Tibial nerve (tissue), 4 donors: ENCODE measurements around the gene CLEC7A. TPM values are rescaled to one million over a fixed set of nuclear protein-coding genes. Genes with fewer than 3 reads are reported as not detected.

Experiments used
- DNase-seq, 2 donors: peaks; one replicate each; pipeline ENCODE4 v3.0.0-alpha.2; 2019; ENCODE audit warnings: low spot score in 2 of 2
- H3K27ac ChIP-seq, 4 donors: fragments of 200-600 bp; sonication (generic) in 3 of 4; one replicate each; pipeline ENCODE4 v1.5.1; 2017 to 2019; ENCODE audit warnings: mild to moderate bottlenecking in 1 of 4
- H3K27me3 ChIP-seq, 2 donors: fragments of 200-600 bp; sonication (generic) in 1 of 2; one replicate each; pipeline versions ENCODE4 v1.5.1 to v1.6.0; 2017 to 2019
- H3K36me3 ChIP-seq, 3 donors: fragments of 200-600 bp; sonication (generic); one replicate each; pipeline ENCODE4 v1.5.1; 2018 to 2019
- H3K4me1 ChIP-seq, 4 donors: fragments of 200-600 bp; sonication (generic) in 3 of 4; one replicate each; pipeline ENCODE4 v1.5.1; 2017 to 2019
- H3K4me3 ChIP-seq, 4 donors: fragments of 200-600 bp; sonication (generic) in 3 of 4; one replicate each; pipeline ENCODE4 v1.5.1; 2017 to 2019; ENCODE audit warnings: mild to moderate bottlenecking in 1 of 4, moderate library complexity in 1 of 4
- H3K9me3 ChIP-seq, 4 donors: fragments of 200-600 bp; sonication (generic) in 3 of 4; one replicate each; pipeline ENCODE4 v1.5.1; 2017 to 2019
- EP300 ChIP-seq, 2 donors: sonication (generic); formaldehyde crosslinking; IDR thresholded peaks; one replicate each; pipeline ENCODE4 v1.6.1; 2017; ENCODE audit warnings: antibody characterized with exemption in 2 of 2, mild to moderate bottlenecking in 1 of 2
- POLR2A ChIP-seq, 2 donors: fragments of 450-650 bp; IDR thresholded peaks; one replicate each; pipeline ENCODE4 v1.6.1; 2017; ENCODE audit warnings: antibody characterized with exemption in 2 of 2, mild to moderate bottlenecking in 2 of 2, moderate library complexity in 2 of 2
- WGBS, 2 donors: methylation state at CpG; one replicate each; pipeline ENCODE4 v1.1.5; 2018; 5-methylcytosine and 5-hydroxymethylcytosine counted together
- total RNA-seq, 4 donors: library from RNA; depleted of rRNA; stranded (reverse); fragments of >200 nt; gene quantifications; one replicate each; pipeline ENCODE4 v1.1.0, GENCODE V29; 2016
- TF ChIP-seq, protein P1 (sequence below), 5 experiments: fragments of 200-600 bp in 3 of 5; fragments of 450-650 bp in 2 of 5; sonication (generic) in 3 of 5; IDR thresholded peaks; one replicate each; pipeline ENCODE4 v1.5.1; 2016 to 2019; ENCODE audit warnings: antibody characterized with exemption in 5 of 5, mild to moderate bottlenecking in 3 of 5, moderate library complexity in 2 of 5

The CLEC7A gene
- total RNA-seq, 4 donors from 2014 or later, result 4.0 to 13.5 (median 7.9) TPM

DNA sequence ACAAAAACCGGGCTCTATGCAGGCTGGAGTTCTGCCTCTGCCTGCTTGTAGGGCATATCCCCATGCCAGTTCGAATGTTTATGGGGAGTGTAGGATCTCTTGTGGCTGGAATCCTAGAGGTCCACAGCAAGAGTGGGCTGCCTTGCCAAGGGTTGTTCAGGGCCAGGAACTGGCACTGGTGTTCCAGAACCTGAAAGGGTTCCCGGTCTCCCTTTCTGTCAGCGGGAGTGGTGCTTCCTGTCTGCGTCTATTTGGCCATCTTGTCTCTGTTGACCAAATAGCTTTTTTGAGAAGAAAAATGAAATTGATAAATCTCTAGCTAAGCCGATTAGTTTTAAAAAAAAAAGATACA lies 24.1 kb upstream of the CLEC7A start:
- Histone ChIP-seq H3K36me3 (no peaks in the 10 kb centered on the region), H3K4me3 (peak overlapping the region; percentile 27 to 74 (median 51)), H3K9me3 (no peaks in the 10 kb centered on the region), H3K4me1 (peaks cover 0 to 6% (median 3%) of the 10 kb centered on the region in 4 donors), H3K27me3 (no peaks in the 10 kb centered on the region), H3K27ac (peak overlapping the region in 3 of 4 donors; percentile 76 to 90 (median 85))
- TF ChIP-seq EP300 (IDR thresholded peaks at IDR 0.05) (no peak), POLR2A (IDR thresholded peaks at IDR 0.05) (no peak)
- TF ChIP-seq, protein P1, sequence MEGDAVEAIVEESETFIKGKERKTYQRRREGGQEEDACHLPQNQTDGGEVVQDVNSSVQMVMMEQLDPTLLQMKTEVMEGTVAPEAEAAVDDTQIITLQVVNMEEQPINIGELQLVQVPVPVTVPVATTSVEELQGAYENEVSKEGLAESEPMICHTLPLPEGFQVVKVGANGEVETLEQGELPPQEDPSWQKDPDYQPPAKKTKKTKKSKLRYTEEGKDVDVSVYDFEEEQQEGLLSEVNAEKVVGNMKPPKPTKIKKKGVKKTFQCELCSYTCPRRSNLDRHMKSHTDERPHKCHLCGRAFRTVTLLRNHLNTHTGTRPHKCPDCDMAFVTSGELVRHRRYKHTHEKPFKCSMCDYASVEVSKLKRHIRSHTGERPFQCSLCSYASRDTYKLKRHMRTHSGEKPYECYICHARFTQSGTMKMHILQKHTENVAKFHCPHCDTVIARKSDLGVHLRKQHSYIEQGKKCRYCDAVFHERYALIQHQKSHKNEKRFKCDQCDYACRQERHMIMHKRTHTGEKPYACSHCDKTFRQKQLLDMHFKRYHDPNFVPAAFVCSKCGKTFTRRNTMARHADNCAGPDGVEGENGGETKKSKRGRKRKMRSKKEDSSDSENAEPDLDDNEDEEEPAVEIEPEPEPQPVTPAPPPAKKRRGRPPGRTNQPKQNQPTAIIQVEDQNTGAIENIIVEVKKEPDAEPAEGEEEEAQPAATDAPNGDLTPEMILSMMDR (IDR thresholded peaks at IDR 0.05), result no peak
- 63 to 74% methylated on average over 6 of the region's 6 CpGs for WGBS, 2 donors
- no peak for DNase-seq

DNA sequence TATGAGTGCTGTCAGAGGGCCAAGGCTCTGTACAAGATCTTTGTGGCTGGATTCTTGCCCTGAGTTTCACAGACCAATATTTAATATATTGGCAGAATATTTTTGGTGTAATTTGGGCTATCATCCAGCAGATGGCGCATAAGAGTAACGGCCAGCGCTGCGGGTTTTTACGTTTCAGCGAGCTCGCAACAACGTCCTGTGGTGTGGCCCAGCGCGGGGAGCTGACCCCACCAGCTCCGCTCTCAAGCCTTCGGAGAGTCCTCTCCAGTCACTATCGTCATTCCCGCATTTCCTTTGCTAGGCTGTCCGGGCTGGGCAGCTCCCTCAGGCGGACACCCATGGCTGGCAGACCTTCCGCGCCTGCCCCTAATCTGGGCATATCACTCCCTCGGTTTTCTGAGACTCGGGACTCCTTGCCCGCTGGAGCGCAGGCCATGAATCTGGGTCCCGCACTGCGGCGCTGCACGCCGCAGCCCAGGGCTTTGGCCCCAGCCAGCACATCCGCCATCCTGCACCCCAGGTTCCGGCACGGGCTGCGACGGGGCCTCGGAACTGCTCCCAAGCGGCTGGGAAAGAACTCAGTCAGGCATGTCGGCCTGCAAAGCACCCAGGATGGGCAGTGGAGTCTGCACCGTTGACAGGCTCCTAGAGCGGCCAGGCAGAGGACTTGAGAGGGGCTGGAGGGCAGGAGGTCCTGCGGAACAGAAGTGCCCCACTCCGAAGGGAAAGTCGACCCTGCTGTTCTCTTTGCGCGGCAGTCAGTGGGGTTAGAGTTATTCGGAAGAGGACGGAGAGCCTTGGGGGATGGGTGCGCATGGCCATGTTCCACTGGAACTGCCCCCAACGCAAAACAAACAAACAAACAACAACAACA lies 23.5 kb upstream of the CLEC7A start:
- H3K27ac ChIP-seq, result peak overlapping the region in 3 of 4 donors; percentile 76 to 90 (median 85)
- peaks cover 0 to 6% (median 3%) of the 10 kb centered on the region in 4 donors for H3K4me1 ChIP-seq
- WGBS, 2 donors, result 4% methylated on average over 37 to 46 of the region's 46 CpGs
- no peaks in the 10 kb centered on the region for H3K27me3 ChIP-seq
- DNase-seq, result peak; percentile 38 to 67
- peak overlapping the region; percentile 27 to 74 (median 51) for H3K4me3 ChIP-seq
- H3K9me3 ChIP-seq, result no peaks in the 10 kb centered on the region
- no peaks in the 10 kb centered on the region for H3K36me3 ChIP-seq
- TF ChIP-seq EP300 (IDR thresholded peaks at IDR 0.05) (peak in 1 of 2 donors; percentile 68), POLR2A (IDR thresholded peaks at IDR 0.05) (peak in 1 of 2 donors; percentile 43)
- TF ChIP-seq, protein P1 (IDR thresholded peaks at IDR 0.05), result peak; percentile 78 to 87 (median 82)

- Histone ChIP-seq H3K4me3 (no peak overlapping the region), H3K4me1 (peaks cover 0 to 6% (median 3%) of the 10 kb centered on the region in 4 donors), H3K27ac (no peak overlapping the region), H3K9me3 (no peaks in the 10 kb centered on the region), H3K27me3 (no peaks in the 10 kb centered on the region), H3K36me3 (no peaks in the 10 kb centered on the region)
- no peak for DNase-seq
- WGBS, 2 donors, result 71 to 78% methylated on average over 2 of the region's 2 CpGs
- TF ChIP-seq EP300 (IDR thresholded peaks at IDR 0.05) (no peak), POLR2A (IDR thresholded peaks at IDR 0.05) (no peak)
- TF ChIP-seq, protein P1 (IDR thresholded peaks at IDR 0.05), result no peak
These were observed 21.6 kb upstream of the CLEC7A start for GRCh38 chr12:10151621-10152020.

- H3K27ac ChIP-seq, result no peak overlapping the region
- no peak for DNase-seq
- 89 to 91% methylated on average over 5 of the region's 5 CpGs for WGBS, 2 donors
These were observed 17.9 kb upstream of the CLEC7A start for GRCh38 chr12:10147714-10148403.

More at GRCh38 chr12:10147714-10148403, 17.9 kb upstream of the CLEC7A start:
- peaks cover 0 to 4% (median 1%) of the 10 kb centered on the region in 4 donors for H3K4me1 ChIP-seq
- no peaks in the 10 kb centered on the region for H3K36me3 ChIP-seq
- no peaks in the 10 kb centered on the region for H3K9me3 ChIP-seq
- H3K4me3 ChIP-seq, result no peak overlapping the region
- H3K27me3 ChIP-seq, result no peaks in the 10 kb centered on the region
- TF ChIP-seq EP300 (IDR thresholded peaks at IDR 0.05), result no peak
- no peak for TF ChIP-seq POLR2A (IDR thresholded peaks at IDR 0.05)
- TF ChIP-seq, protein P1 (IDR thresholded peaks at IDR 0.05), result no peak
